Measurements from ENCODE around the gene ZFP91.

GRCh38 chr11:58561394-58562098, 17.3 kb upstream of the ZFP91 start:
- TF ChIP-seq CTCF (IDR thresholded peaks at IDR 0.05) (no peak), POLR2A (IDR thresholded peaks at IDR 0.05) (no peak), EP300 (IDR thresholded peaks at IDR 0.05) (no peak)

Measured in tibial nerve (tissue), 4 donors.